Stimulated activated CD8-positive, alpha-beta memory T cell treated with anti-CD3 and anti-CD28 coated beads, Interleukin-4, amount 100 ng/mL, for 1 hour (primary cell): ENCODE data around the gene P2RY14.

Source experiments
- DNase-seq, 2 donors: peaks; one replicate each; pipeline ENCODE4 v3.0.0-alpha.2; 2020; ENCODE audit warnings: low read depth in 2 of 2, low spot score in 1 of 2

P2RY14 gene

DNA sequence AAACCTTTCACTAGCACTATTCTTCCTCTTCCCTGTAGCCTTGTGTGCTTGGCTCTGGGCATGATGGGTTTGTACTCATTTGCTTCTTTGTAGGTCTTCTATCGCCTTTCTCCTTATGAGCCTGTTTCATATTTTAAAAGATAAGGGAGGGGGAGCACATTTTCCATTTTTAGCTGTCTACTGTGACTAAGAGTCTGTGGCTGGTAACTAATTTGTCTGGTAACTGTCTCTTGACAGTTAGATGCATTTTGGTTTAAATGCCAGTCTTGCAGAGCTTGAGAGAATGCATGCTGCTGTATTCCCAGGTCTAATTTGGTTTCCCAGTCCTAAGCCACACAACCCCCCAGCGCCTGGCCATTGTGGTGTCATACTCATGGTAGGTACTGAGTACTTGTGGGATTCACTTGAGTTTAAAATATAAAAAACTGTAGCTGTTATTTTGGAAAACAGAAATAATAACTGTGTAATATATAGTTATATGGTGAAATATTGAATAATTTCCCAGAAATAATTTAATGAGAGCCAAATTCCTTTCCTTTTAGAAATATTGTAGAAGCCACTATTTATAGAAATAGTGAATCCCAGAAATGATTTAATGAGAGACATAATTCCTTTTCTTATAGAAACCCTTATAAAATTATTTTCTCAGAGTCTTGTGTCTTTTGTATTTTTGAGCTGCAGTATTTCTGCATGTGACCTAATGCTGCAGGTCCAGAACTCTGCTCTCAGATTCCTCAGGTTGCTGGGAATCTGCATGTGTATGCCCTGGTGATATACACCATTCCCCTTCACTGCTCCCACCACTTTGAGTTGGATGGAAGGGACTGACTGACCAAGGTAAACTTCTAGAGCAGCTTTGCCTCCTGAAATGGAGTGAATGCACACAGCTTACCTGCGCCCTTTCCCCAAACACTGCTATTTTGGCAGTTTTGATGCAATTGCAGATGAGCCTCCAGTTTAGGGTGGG lies 61.4 kb downstream of the P2RY14 start:
- DNase-seq = no peak

DNA sequence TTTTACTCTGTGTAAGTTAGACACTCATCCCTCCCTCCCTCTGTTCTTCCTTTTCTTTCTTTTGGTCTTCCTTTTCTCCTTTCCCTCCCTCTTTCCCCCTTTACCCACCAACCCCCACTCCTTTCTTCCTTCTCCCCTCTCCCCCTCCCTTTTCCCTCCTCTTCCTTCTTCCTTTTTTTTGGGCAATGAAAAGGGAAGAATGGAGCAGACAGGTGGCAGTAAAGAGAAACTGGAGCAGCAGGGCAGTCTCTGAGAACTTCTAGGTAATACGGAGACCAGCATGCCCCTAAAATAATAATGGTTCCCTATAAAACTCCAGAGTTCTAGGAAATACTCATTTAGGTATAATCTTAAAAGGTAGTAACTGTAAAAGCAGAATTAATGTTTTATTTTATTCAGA lies 63.9 kb downstream of the P2RY14 start:
- no peak for DNase-seq

GRCh38 chr3:151213881-151214280 lies 64.5 kb downstream of the P2RY14 start:
- DNase-seq = no peak

DNA sequence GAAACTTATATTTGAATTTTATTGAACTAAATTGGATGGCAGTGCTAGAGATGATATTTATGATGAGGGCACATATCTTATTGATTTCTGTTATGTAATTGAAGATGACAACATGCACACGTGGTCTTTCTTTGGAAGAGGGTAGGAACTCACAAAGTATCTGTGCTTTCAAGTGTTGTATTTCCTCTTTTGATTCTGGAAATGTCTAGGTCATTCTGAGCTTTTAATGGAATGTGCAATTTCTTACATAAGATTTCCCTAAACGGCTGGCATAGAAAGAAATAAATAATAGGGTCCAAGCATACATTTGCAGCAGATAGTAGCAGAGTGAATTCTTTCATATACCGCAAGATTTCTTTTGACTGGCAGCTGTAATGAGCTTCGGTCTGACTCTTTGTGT lies 65.2 kb downstream of the P2RY14 start:
- no peak for DNase-seq

GRCh38 chr3:151210676-151211381 lies 67.5 kb downstream of the P2RY14 start:
- no peak for DNase-seq

GRCh38 chr3:151209654-151210053 lies 68.7 kb downstream of the P2RY14 start:
- no peak for DNase-seq

- DNase-seq = no peak
Measured at GRCh38 chr3:151206201-151206600, 72.1 kb downstream of the P2RY14 start.

DNA sequence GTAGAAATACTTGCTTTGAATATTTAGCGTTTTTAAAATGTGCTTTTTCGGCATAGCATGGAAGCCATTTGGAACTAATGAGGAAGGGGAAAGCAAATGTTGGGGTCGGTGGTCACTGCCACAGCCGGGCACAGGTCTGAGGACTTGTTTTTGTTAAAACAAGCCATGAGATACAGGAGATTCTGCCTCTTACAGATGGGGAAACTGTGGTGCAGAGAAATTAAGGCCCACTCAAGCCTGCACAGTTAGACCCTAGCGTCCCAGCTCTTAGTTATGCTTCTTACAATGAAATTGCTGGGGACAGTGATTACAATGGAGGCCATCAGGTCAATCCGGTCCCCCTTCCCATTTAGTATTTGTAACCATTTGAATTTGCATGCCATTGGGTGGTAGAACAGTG lies 72.9 kb downstream of the P2RY14 start:
- DNase-seq = no peak

GRCh38 chr3:151204530-151205402 lies 73.6 kb downstream of the P2RY14 start:
- no peak for DNase-seq

DNA sequence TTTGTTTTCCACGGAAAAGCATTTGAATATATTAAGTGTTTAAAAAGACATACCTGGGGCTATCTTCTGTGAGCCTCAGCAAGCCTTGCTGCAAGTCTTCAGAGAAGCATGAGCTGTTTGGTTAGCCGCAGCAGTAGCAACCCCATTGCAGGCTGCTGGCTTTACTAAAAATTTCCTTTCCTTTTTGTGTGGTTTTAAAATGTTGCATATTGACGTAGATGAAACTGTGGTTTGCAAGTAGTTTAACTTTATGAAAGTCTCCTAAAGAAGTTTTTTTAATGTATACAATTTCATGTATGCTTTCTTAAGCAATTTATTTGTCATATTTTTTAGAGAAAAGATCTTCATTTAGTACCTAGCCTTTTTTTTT lies 75.3 kb downstream of the P2RY14 start, which contains the start of gene GPR171:
GPR171 (minus strand) TSS at position 166 of the 370 bp plus-strand sequence. CDS start 3,830 bp downstream, outside the sequence.
- peak in 1 of 2 donors; percentile 36 for DNase-seq

DNA sequence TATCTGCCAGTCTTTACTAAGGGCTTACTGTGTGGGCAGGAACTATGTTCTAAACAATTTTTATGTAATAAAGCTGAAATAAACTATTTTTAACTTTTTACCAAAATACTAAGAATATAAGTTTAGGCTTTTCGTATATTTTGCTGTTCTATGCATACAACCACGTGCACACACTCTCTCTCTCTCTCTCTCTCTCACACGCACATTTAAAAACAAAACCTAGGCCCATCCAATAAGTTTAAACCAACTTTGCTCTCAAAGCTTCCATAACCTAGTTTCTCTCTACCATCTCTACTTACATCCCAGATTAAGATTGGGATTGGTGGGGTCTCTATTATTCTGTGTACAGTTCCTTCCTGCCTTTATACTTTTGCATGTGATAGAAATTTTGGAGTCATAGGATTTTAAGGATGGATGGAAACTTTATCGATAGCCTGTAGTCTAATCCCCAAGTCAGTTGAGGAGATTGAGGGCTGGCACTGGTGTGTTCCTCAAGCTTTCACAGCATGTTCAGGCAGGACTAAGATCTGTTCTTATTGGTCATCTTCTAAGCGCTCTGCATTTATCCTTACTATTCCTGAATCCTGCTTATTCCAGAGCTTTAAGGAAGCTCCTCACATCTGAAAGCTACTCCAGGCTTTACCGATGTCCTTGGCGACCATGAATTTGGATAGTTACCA lies 77.2 kb downstream of the P2RY14 start:
- DNase-seq = no peak

DNA sequence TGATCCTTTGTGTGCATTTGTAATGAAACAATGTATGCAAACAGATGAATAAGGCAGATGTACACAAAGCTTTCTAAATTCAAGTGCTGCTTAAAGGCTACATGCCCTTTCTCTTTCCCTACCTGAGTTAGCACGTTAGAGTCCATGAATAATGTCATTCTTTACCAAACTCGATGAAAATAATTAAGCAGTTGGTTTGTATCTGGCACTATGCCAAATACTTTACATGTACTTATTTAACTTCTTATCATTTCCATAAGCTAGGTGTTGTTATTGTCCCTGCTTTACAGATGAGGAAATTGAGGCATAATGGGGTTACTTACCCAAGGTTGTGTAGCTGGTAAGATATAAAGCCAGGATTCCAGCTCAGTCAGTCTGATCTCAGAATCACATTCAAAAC lies 77.8 kb downstream of the P2RY14 start:
- DNase-seq = no peak

DNA sequence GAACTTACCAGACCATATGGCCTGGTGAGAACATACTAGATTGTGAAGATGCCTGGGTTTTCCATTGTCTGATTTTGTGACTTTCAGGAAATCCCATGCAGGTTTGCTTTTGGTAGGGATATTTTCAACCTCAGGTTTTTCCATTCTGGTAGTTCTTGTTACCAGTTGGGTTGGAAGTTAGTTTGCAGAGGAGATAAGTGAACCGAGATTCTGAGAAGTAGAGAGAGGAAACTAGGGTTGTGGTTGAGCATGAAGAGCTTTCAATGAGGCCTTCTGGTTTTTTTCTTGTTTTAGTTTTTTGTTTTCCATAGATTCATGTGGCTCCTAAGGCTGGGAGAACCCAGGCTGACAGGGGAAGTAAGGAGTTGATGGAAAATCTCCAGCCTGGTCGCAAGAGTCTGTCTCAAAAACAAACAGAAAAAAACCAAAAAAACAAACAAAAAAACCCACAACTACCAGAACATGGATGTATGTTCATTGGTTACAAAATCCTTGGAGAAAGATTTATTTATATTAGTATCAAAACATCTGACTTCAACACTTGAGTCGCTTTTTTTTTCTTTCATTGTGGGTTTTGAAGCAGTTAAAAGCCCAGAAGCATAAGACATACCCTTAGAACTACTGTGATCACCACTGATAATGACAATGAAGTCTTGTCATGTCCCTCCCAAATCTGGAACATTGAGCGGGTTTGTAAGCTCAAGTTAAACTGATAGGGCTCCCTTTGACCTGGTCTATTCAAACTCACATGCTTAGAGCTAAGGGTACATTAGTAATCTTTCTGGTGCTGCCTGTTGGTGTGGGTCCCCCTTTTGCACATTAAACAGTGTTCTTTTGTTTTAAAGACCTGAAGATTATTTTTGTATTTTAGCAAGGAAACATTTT lies 78.5 kb downstream of the P2RY14 start:
- no peak for DNase-seq

GRCh38 chr3:151198849-151199248 lies 79.5 kb downstream of the P2RY14 start:
- DNase-seq = no peak

- DNase-seq = no peak
Measured at GRCh38 chr3:151197981-151198767, 80.2 kb downstream of the P2RY14 start.

DNA sequence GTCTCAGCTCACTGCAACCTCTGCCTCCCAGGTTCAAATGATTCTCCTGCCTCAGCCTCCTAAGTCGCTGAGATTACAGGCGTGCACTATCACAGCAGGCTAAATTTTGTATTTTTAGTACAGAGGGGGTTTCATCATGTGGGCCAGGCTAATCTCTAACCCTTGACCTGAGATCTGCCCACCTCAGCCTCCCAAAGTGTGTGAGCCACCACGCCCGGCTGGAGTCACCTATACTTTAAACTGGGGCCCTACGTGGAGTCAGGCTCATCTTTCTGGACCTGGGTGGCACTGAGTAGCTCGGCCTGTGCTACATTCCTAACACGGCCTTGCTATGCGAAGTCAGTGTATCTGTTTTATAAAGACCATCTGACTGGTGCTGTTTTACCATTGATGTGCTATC lies 81.1 kb downstream of the P2RY14 start:
- DNase-seq = no peak

DNA sequence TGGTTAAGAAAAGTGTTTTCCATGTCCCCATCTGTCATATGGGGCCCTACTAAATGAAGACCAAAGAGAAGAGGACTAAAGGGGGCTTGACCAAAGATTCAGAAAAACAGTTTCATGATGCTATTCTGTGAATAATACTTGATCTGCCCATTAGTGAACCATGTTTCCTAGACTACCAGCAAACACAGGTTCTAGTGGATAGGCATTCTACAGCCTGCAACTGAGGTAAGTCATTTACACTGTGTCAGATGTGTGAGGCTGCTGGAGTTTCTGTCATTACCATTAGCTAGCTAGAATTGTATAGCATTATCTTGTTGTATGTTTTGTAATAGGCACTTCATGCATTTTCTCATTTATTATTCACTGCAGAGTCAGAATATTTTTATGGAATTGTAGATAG lies 81.9 kb downstream of the P2RY14 start:
- no peak for DNase-seq

DNA sequence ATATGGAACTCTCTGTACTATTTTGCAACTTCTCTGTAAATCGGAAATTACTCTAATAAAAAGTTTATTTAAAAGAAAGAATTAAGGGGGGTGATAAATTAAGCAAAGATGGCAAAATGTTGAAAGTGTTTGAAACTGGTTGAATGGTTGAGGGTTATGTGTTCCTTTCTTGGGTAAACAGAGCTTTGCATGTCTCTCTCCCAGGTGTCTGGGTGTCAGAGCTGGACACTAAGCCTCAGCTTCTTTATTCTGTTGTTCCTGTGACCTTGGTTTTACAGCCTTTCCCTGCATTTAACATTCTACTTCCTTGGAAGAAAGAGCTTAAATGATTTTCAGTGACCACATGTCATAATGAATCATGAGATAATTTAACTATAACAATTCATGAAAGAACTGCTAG lies 82.5 kb downstream of the P2RY14 start:
- no peak for DNase-seq

GRCh38 chr3:151192545-151192944 lies 85.8 kb downstream of the P2RY14 start:
- DNase-seq = no peak
